Measurements from ENCODE around the gene KCNG4. TPM values are rescaled to one million over a fixed set of nuclear protein-coding genes. Genes with fewer than 3 reads are reported as not detected.

The KCNG4 gene
- total RNA-seq, 1 donor from 2014 or later, result 0.17 TPM

DNA sequence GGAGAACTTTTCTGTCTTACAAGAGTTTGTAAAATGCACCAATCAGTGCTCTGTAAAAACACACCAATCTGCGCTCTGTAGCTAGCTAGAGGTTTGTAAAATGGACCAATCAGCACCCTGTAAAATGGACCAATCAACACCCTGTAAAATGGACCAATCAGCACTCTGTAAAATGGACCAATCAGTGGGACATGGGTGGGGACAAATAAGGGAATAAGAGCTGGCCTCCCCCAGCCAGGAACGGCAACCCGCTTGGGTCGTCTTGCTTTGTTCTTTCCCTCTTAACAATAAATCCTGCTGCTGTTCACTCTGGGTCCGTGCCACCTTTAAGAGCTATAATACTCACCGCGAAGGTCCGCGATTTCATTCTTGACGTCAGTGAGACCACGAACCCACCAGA lies 18.5 kb upstream of the KCNG4 start:
- H3K4me1 Mint-ChIP-seq (ENCODE audit: unreplicated experiment), result no peaks in the 10 kb centered on the region
- H3K27me3 Mint-ChIP-seq, result peaks cover 8% of the 10 kb centered on the region
- no peaks in the 10 kb centered on the region for H3K36me3 Mint-ChIP-seq
- H3K27ac Mint-ChIP-seq, result no peak overlapping the region
- no peak for TF ChIP-seq CTCF (conservative IDR thresholded peaks at IDR 0.05)
- H3K9me3 Mint-ChIP-seq, result peaks cover 8% of the 10 kb centered on the region
- no peak for DNase-seq (ENCODE audit: extremely low spot score, unreplicated experiment)
- no peak overlapping the region for H3K4me3 Mint-ChIP-seq

GRCh38 chr16:84255050-84255810 lies 15.4 kb upstream of the KCNG4 start:
- TF ChIP-seq CTCF (conservative IDR thresholded peaks at IDR 0.05), result no peak
- Mint-ChIP-seq H3K27me3 (peaks cover 14% of the 10 kb centered on the region), H3K36me3 (no peaks in the 10 kb centered on the region)

GRCh38 chr16:84254062-84254461 lies 14.2 kb upstream of the KCNG4 start:
- no peak overlapping the region for H3K4me3 Mint-ChIP-seq
- no peak overlapping the region for H3K27ac Mint-ChIP-seq
- no peaks in the 10 kb centered on the region for H3K36me3 Mint-ChIP-seq
- no peaks in the 10 kb centered on the region for H3K4me1 Mint-ChIP-seq (ENCODE audit: unreplicated experiment)
- no peak for DNase-seq (ENCODE audit: extremely low spot score, unreplicated experiment)
- TF ChIP-seq CTCF (conservative IDR thresholded peaks at IDR 0.05), result no peak
- peaks cover 14% of the 10 kb centered on the region for H3K27me3 Mint-ChIP-seq
- H3K9me3 Mint-ChIP-seq, result peaks cover 4% of the 10 kb centered on the region

More at GRCh38 chr16:84255050-84255810, 15.4 kb upstream of the KCNG4 start:
- Mint-ChIP-seq H3K4me3 (no peak overlapping the region), H3K27ac (no peak overlapping the region), H3K9me3 (peaks cover 4% of the 10 kb centered on the region), H3K4me1 (ENCODE audit: unreplicated experiment) (no peaks in the 10 kb centered on the region)
- no peak for DNase-seq (ENCODE audit: extremely low spot score, unreplicated experiment)

- Mint-ChIP-seq H3K27me3 (peaks cover 14% of the 10 kb centered on the region), H3K4me3 (no peak overlapping the region), H3K4me1 (ENCODE audit: unreplicated experiment) (peaks cover under 1% of the 10 kb centered on the region)
Measured at GRCh38 chr16:84253173-84253572, 13.4 kb upstream of the KCNG4 start.

DNA sequence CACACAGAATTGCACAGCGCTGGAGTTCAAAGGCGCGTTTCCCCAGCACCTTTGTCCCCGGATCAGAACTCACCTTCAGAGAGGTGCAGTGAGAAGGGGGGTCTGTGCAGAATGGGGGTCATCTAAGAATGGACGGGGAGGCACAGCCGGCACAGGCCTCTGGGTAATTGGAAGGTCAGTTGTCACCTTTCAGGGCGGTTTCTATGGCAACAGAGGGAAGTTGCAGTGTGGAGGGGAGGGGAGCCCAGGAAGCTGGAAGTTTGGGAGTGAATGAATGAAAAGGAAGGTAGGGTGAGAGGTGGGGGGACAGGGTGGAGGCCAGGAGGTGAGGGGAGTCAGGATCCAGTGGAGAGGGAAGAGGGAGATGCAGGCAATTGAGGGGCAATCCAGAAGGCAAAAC lies 12.4 kb upstream of the KCNG4 start:
- H3K9me3 Mint-ChIP-seq, result peaks cover 4% of the 10 kb centered on the region
- no peak overlapping the region for H3K4me3 Mint-ChIP-seq
- no peak for DNase-seq (ENCODE audit: extremely low spot score, unreplicated experiment)
- H3K27me3 Mint-ChIP-seq, result peaks cover 14% of the 10 kb centered on the region
- H3K27ac Mint-ChIP-seq, result no peak overlapping the region
- TF ChIP-seq CTCF (conservative IDR thresholded peaks at IDR 0.05), result no peak
- H3K4me1 Mint-ChIP-seq (ENCODE audit: unreplicated experiment), result peaks cover 5% of the 10 kb centered on the region
- H3K36me3 Mint-ChIP-seq, result no peaks in the 10 kb centered on the region

More at GRCh38 chr16:84253173-84253572, 13.4 kb upstream of the KCNG4 start:
- H3K36me3 Mint-ChIP-seq, result no peaks in the 10 kb centered on the region
- no peak for DNase-seq (ENCODE audit: extremely low spot score, unreplicated experiment)
- H3K9me3 Mint-ChIP-seq, result peaks cover 4% of the 10 kb centered on the region
- no peak for TF ChIP-seq CTCF (conservative IDR thresholded peaks at IDR 0.05)
- H3K27ac Mint-ChIP-seq, result no peak overlapping the region

Measured in type B pancreatic cell (in vitro differentiated cells).